Neural cell (in vitro differentiated cells): ENCODE results near the gene DYNC2LI1.

ENCODE experiments used
- EZH2 ChIP-seq: fragments of 200-600, 300-800 bp; shearing (Covaris generic), sonication (generic); IDR thresholded peaks from 2 replicates; pipeline ENCODE4 v1.6.1; 2014; ENCODE audit warnings: antibody characterized with exemption, low read length, borderline replicate concordance, mild to moderate bottlenecking; ENCODE audit not compliant: insufficient read depth, poor library complexity, severe bottlenecking
- TF ChIP-seq, protein P1 (sequence below): fragments of 450-650 bp; IDR thresholded peaks from 2 replicates; pipeline ENCODE4 v1.5.1; 2014; ENCODE audit warnings: antibody characterized with exemption, mild to moderate bottlenecking, moderate library complexity; ENCODE audit not compliant: poor library complexity, severe bottlenecking

DNA sequence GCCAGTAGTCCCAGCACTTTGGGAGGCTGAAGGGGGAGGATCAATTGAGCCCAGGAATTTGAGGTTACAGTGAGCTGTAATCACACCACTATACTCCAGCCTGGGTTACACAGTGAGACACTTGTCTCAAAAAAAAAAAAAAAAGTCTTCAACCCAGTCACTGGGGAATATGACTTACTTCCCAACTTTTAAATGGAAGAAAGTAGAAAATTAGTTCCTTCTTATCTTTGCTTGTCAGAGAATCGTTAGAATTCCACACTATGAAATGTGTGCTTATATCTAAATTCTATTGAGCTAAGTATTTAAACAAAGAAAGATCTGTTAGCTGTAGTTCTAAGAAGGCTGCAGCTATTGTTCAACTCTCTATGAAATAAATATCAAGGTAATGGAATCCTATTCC is 22.4 kb downstream of the DYNC2LI1 start:
- TF ChIP-seq, protein P1, sequence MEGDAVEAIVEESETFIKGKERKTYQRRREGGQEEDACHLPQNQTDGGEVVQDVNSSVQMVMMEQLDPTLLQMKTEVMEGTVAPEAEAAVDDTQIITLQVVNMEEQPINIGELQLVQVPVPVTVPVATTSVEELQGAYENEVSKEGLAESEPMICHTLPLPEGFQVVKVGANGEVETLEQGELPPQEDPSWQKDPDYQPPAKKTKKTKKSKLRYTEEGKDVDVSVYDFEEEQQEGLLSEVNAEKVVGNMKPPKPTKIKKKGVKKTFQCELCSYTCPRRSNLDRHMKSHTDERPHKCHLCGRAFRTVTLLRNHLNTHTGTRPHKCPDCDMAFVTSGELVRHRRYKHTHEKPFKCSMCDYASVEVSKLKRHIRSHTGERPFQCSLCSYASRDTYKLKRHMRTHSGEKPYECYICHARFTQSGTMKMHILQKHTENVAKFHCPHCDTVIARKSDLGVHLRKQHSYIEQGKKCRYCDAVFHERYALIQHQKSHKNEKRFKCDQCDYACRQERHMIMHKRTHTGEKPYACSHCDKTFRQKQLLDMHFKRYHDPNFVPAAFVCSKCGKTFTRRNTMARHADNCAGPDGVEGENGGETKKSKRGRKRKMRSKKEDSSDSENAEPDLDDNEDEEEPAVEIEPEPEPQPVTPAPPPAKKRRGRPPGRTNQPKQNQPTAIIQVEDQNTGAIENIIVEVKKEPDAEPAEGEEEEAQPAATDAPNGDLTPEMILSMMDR: no peak
- no peak for TF ChIP-seq EZH2
